Frontal cortex (tissue), 4 donors: ENCODE measurements around the gene ARHGAP4. TPM values are rescaled to one million over a fixed set of nuclear protein-coding genes. Genes with fewer than 3 reads are reported as not detected.

ENCODE experiments used
- DNase-seq, 2 donors: peaks; one replicate each; pipeline ENCODE4 v3.0.0; 2012; ENCODE audit warnings: low spot score in 2 of 2
- FAIRE-seq: peaks from 2 replicates; lab custom pipeline; 2012; peaks lifted over from hg19 to GRCh38; lab: Jason Lieb, UNC
- total RNA-seq: library from RNA; depleted of rRNA; stranded (reverse); fragments of >200 nt; gene quantifications from one replicate; pipeline ENCODE4 v1.2.3, GENCODE V29; 2014
- donor health status: control.
- donor health status: control.
- donor health status: control.

Gene ARHGAP4
- total RNA-seq, 1 donor from 2014 or later = 5.7 TPM

- DNase-seq (no peak), FAIRE-seq (no peak)
These were observed 39.3 kb upstream of the ARHGAP4 start for GRCh38 chrX:153965406-153965805.

GRCh38 chrX:153964105-153964504 lies 38.0 kb upstream of the ARHGAP4 start:
- no peak for FAIRE-seq
- no peak for DNase-seq

GRCh38 chrX:153963546-153963945 lies 37.5 kb upstream of the ARHGAP4 start:
- DNase-seq (no peak), FAIRE-seq (no peak)

- DNase-seq = no peak
- FAIRE-seq = no peak
These were observed 35.2 kb upstream of the ARHGAP4 start for GRCh38 chrX:153961292-153961691.

- no peak for FAIRE-seq
- no peak for DNase-seq
These were observed 34.7 kb upstream of the ARHGAP4 start for GRCh38 chrX:153960786-153961185.

GRCh38 chrX:153960077-153960476 lies 34.0 kb upstream of the ARHGAP4 start:
- no peak for DNase-seq
- no peak for FAIRE-seq

- FAIRE-seq (no peak), DNase-seq (no peak)
These were observed 33.6 kb upstream of the ARHGAP4 start for GRCh38 chrX:153959649-153960048.

- DNase-seq (no peak), FAIRE-seq (no peak)
These were observed 32.5 kb upstream of the ARHGAP4 start for GRCh38 chrX:153958605-153959004.

- FAIRE-seq (no peak), DNase-seq (no peak)
These were observed 31.2 kb upstream of the ARHGAP4 start for GRCh38 chrX:153957224-153957623.

- FAIRE-seq (no peak), DNase-seq (no peak)
These were observed 30.2 kb upstream of the ARHGAP4 start for GRCh38 chrX:153956044-153956907.

GRCh38 chrX:153955228-153955732 lies 29.2 kb upstream of the ARHGAP4 start:
- DNase-seq (no peak), FAIRE-seq (no peak)

GRCh38 chrX:153954558-153955227 lies 28.6 kb upstream of the ARHGAP4 start:
- FAIRE-seq (no peak), DNase-seq (no peak)

GRCh38 chrX:153953892-153954557 lies 28.0 kb upstream of the ARHGAP4 start:
- DNase-seq (no peak), FAIRE-seq (no peak)

- DNase-seq (peak; percentile 82 to 87), FAIRE-seq (no peak)
These were observed 27.3 kb upstream of the ARHGAP4 start for GRCh38 chrX:153953342-153953830.

GRCh38 chrX:153952373-153953026 lies 26.4 kb upstream of the ARHGAP4 start:
- FAIRE-seq = no peak
- DNase-seq = no peak

- FAIRE-seq (no peak), DNase-seq (no peak)
These were observed 25.8 kb upstream of the ARHGAP4 start for GRCh38 chrX:153951683-153952372.

- DNase-seq (no peak), FAIRE-seq (no peak)
These were observed 24.1 kb upstream of the ARHGAP4 start for GRCh38 chrX:153950127-153950526.

GRCh38 chrX:153948847-153949805 lies 23.1 kb upstream of the ARHGAP4 start:
- DNase-seq (no peak), FAIRE-seq (no peak)
